ACC112 (cell line): ENCODE measurements around the gene IGFBP2.
"Not testable (repeated sequence)": the region's sequence is repeated elsewhere in the genome, so short reads cannot be mapped to it uniquely, and the experiment has no call there.

Experiments used
- H2AFZ ChIP-seq: fragments of 200-600 bp; sonication (generic); one replicate; pipeline ENCODE4 v1.6.0; 2017; ENCODE audit warnings: antibody characterized with exemption, low read length; ENCODE audit not compliant: unreplicated experiment
- H3K27ac ChIP-seq: fragments of 200-600 bp; sonication (generic); 2 replicates; pipeline ENCODE4 v1.5.1; 2014; ENCODE audit warnings: low read depth, mild to moderate bottlenecking, antibody characterized with exemption, low read length, moderate library complexity
- H3K27me3 ChIP-seq: fragments of 200-600 bp; sonication (generic); 2 replicates; pipeline ENCODE4 v1.6.1; 2014; ENCODE audit warnings: mild to moderate bottlenecking, antibody characterized with exemption, low read length, moderate library complexity, mixed read lengths; ENCODE audit not compliant: insufficient read depth
- H3K36me3 ChIP-seq: fragments of 200-600 bp; sonication (generic); 2 replicates; pipeline ENCODE4 v1.6.1; 2016; ENCODE audit warnings: mild to moderate bottlenecking, antibody characterized with exemption, low read length, moderate library complexity, mixed read lengths; ENCODE audit not compliant: insufficient read depth
- H3K4me1 ChIP-seq: fragments of 200-600 bp; sonication (generic); one replicate; pipeline ENCODE4 v1.6.1; 2016; ENCODE audit warnings: low read length, mixed read lengths; ENCODE audit not compliant: insufficient read depth, unreplicated experiment, control insufficient read depth
- H3K4me3 ChIP-seq: fragments of 200-600 bp; sonication (generic); 2 replicates; pipeline ENCODE4 v1.5.1; 2014; ENCODE audit warnings: mild to moderate bottlenecking, low read depth, low read length
- H3K79me2 ChIP-seq: fragments of 200-600 bp; sonication (generic); one replicate; pipeline ENCODE4 v1.6.0; 2016; ENCODE audit warnings: low read length; ENCODE audit not compliant: control insufficient read depth, unreplicated experiment, insufficient read depth

The IGFBP2 gene

DNA sequence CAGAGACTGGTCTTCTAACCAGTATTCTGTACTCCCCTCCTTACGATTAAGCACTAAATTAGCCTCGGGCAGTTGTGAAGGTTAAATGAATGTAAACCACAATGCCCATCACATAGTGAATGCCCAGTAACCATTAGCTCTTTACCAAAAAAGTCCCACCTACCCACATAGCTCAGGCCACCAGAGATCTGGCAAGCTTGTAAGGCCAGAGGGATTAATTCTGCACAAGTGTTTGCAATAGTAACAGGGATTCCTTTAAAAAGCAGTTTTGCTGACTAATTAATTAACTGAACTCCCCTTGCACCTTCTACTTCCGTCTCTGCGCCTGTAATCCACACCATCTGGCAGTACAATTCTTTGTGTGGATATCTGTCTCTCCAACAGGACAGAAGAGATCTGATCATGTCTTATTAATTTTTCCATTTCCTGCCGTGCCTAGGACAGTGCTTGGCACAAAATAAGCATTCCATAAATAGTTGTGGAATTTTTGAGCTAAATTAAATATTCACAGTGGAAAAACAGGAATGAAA lies 36.2 kb upstream of the IGFBP2 start:
- Histone ChIP-seq H3K79me2 (no peaks in the 10 kb centered on the region), H3K4me1 (peaks cover 20% of the 10 kb centered on the region), H3K36me3 (no peaks in the 10 kb centered on the region), H3K27me3 (no peaks in the 10 kb centered on the region), H3K4me3 (peak overlapping the region; percentile 63; the same call in 1 of the 2 replicates), H2AFZ (peak overlapping the region; percentile 96), H3K27ac (no peak overlapping the region; the same call in 1 of the 2 replicates)

DNA sequence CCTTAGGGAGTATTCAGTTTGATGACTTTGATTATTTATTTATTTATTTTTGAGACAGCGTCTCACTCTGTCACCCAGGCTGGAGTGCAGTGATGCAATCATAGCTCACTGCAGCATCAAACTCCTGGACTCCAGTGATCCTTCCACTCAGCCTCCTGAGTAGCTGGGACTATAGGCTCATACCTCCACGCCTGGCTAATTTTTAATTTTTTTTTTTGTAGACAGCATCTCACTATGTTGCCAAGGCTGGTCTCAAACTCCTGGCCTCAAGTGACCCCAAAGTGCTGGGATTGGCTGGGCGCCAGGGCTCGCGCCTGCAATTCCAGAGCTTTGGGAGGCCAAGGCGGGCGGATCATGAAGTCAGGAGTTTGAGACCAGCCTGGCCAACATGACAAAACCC lies 35.4 kb upstream of the IGFBP2 start:
- H3K27ac ChIP-seq, H3K27me3 ChIP-seq, H3K4me3 ChIP-seq, H3K36me3 ChIP-seq, H2AFZ ChIP-seq, H3K79me2 ChIP-seq: not testable (repeated sequence)
- peaks cover 20% of the 10 kb centered on the region for H3K4me1 ChIP-seq

DNA sequence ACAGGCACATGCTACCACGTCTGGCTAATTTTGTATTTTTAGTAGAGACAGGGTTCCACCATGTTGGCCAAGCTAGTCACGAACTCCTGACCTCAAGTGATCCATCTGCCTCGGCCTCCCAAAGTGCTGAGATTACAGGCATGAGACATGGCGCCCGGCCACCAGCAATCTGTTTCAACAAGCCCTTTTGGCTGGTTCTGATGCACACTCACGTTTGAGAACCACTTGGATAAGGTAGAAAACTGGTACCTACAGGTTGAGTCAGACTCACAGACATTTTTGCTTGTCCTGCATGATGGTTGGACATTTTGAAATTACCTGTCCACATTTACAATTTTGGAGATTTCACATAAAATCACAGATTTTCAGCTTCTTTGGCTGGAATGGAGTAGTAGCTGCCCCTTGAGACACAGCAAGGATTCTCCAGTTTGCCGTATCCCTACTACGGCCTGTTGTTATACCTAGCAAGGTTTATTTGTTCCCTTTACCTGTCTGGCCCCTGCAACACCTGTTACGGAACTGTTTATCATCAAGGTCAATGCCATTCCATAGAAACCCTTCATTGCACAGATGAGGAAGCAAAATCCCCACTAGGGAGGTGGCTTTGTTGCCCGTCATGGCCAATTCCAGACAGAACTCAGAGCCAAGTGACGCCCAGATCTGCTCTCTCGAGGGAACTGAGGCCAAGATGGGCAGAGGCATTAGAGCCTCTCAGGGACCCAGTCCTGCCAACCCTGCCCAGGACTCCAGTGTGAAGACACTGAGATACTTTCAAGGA lies 31.4 kb upstream of the IGFBP2 start:
- no peak overlapping the region for H3K4me3 ChIP-seq
- H3K36me3 ChIP-seq: no peaks in the 10 kb centered on the region
- no peak overlapping the region for H2AFZ ChIP-seq
- H3K27me3 ChIP-seq: peaks cover 16% of the 10 kb centered on the region
- no peak overlapping the region for H3K27ac ChIP-seq
- H3K4me1 ChIP-seq: peaks cover 8% of the 10 kb centered on the region
- no peaks in the 10 kb centered on the region for H3K79me2 ChIP-seq

DNA sequence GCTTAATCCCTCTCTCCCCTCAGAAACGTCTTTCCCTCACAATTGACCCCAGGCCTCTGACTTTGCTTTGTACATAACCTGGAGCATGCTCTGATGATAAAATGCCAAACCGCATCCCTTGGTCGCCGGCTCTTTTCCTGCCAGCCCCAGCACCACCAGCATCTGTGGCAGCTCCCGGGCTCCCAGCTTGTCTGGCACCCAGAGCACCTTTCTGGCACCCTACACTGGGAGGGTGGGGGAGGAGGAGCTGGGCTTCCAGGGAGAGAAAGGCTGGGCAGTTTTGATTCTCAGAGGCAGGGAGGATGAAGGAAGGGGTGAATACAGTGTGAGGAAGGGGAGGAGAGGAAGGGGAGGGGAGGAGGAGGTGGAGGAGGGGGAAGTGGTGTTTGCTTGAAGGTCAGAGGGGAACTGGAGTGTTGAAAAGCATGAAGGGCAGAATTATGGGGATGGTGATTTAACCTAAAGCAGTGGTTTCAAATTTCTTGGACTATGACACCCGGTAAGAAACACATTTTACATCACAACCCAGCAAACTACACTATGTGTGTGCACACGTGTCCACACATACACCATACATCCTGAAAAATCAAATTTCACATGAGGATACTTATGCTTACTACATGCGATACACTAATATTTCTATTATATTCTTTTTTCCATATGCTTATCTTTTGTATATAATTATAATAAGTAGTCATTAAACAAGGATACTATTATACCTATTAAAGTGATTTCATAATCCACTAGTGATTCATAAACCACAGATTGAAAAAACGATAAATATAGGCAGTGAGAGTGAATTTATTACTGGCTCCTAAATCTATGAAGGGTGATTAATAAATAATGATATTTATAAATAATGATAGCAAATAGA lies 30.0 kb upstream of the IGFBP2 start:
- no peaks in the 10 kb centered on the region for H3K4me1 ChIP-seq
- H3K36me3 ChIP-seq: no peaks in the 10 kb centered on the region
- H3K4me3 ChIP-seq: no peak overlapping the region
- H3K27me3 ChIP-seq: peaks cover 27% of the 10 kb centered on the region
- H2AFZ ChIP-seq: no peak overlapping the region
- no peak overlapping the region for H3K27ac ChIP-seq
- H3K79me2 ChIP-seq: no peaks in the 10 kb centered on the region

DNA sequence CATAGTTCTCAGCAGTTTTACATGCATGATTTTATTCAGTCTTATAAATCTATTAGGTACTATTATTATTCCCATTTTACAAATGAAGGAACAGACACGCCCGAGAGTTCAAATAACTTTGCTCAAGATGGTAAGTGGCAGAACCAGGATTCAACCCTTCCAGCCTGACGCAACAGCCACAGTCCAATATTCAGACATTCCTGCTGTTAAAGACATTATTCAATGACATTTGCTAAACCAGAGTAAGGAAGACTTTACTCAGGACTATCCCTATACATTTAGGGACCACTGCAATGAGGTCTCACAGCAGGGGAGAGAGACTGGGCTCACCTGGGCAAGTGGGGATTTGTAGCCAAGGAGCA lies 29.4 kb upstream of the IGFBP2 start:
- Histone ChIP-seq H3K4me3 (no peak overlapping the region), H3K27me3 (peaks cover 27% of the 10 kb centered on the region), H3K36me3 (no peaks in the 10 kb centered on the region), H3K4me1 (no peaks in the 10 kb centered on the region), H3K27ac (no peak overlapping the region), H2AFZ (no peak overlapping the region), H3K79me2 (no peaks in the 10 kb centered on the region)

DNA sequence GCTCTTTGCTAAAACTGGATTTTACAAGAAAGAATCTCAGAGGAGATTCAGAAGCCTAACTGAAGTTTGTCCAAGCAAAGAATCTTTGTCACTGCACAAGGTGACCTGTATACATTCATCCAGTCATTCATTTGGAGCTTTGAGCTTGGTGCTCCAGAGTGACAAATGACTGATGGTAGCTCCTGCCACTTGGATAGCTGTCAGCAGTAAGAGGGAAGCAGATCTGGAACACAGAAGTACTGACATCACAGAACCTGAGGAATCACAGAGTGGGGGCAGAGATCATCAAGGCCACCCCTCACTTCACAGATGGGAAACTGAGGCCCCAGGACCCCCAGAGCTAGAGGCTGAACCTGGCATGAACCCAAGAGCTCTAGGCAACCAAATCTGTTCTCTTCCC lies 28.8 kb upstream of the IGFBP2 start:
- no peaks in the 10 kb centered on the region for H3K4me1 ChIP-seq
- H3K79me2 ChIP-seq: no peaks in the 10 kb centered on the region
- no peaks in the 10 kb centered on the region for H3K36me3 ChIP-seq
- no peak overlapping the region for H2AFZ ChIP-seq
- no peak overlapping the region for H3K4me3 ChIP-seq
- no peak overlapping the region for H3K27ac ChIP-seq
- peaks cover 27% of the 10 kb centered on the region for H3K27me3 ChIP-seq

DNA sequence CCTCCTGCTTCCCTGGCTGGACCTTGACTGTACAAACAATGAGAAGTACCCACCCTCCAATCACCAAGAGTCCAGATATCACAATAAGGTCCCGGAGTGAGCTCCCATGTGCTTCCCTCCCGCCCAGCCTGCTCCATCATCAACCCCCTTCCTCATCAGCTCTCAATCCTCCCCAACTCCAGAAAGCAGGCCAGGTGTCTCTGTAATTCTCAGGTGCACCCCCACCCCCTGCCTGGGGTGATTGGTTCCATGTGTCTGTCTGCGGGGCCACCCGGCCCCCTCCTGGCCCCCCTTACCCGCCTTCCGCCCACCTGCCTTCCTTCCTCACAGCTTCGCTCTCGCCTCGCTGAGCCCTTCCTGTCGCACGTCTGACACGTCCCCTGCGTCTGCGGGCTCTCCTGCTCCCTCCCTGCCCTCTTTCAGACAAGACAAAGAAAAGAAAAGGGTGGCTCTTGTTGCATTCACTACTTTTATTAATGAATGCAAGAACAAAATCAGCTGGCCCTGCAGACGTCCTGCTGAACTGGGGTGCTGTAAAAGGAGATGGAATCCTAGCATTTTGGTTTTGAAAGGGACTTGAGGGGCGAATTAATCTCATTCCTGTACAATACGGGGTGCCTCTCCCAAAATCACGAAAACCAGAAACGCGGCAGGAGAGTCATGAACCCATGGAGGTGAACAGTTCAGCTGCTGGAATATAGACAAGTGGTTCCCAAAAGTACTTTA lies 26.5 kb upstream of the IGFBP2 start:
- Histone ChIP-seq H3K4me1 (no peaks in the 10 kb centered on the region), H3K79me2 (no peaks in the 10 kb centered on the region), H3K4me3 (no peak overlapping the region), H2AFZ (no peak overlapping the region), H3K27me3 (peaks cover 27% of the 10 kb centered on the region), H3K36me3 (no peaks in the 10 kb centered on the region), H3K27ac (no peak overlapping the region)

DNA sequence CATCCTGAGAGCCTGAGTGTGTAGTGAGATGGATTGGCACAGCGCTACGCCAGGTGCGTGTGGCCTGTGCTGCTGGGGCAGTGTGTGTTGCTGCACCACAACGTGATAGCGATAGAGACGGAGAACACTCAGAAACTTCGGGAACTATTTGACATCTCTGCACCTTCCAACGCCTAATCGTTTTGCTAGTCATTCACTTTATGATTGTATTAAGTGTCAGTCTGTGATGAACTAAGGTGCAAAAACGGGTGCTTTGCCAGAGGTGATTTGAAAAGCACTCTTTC lies 26.0 kb upstream of the IGFBP2 start:
- Histone ChIP-seq H3K27me3 (peaks cover 27% of the 10 kb centered on the region), H3K4me3 (no peak overlapping the region), H3K79me2 (no peaks in the 10 kb centered on the region), H3K4me1 (no peaks in the 10 kb centered on the region), H3K36me3 (no peaks in the 10 kb centered on the region), H2AFZ (no peak overlapping the region), H3K27ac (no peak overlapping the region)

DNA sequence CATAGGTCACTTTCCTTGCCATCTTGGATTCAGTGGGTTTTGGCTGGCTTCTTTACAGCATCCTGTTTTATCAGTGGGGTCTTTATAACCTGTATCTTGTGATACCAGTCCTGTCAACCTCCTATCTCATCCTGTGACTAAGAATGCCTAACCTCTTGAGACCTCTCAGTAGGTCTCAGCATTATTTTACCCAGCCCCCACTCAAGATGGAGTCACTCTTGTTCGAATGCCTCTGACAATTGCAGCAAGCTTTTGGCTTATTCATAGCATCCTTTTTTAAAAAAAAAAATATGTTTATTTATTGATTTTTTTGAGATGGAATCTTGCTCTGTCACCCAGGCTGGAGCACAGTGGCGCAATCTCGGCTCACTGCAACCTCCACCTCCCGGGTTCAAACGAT lies 24.7 kb upstream of the IGFBP2 start:
- H3K4me1 ChIP-seq: no peaks in the 10 kb centered on the region
- H3K79me2 ChIP-seq: no peaks in the 10 kb centered on the region
- peaks cover 27% of the 10 kb centered on the region for H3K27me3 ChIP-seq
- H3K27ac ChIP-seq: no peak overlapping the region
- no peak overlapping the region for H3K4me3 ChIP-seq
- H2AFZ ChIP-seq: no peak overlapping the region
- no peaks in the 10 kb centered on the region for H3K36me3 ChIP-seq

DNA sequence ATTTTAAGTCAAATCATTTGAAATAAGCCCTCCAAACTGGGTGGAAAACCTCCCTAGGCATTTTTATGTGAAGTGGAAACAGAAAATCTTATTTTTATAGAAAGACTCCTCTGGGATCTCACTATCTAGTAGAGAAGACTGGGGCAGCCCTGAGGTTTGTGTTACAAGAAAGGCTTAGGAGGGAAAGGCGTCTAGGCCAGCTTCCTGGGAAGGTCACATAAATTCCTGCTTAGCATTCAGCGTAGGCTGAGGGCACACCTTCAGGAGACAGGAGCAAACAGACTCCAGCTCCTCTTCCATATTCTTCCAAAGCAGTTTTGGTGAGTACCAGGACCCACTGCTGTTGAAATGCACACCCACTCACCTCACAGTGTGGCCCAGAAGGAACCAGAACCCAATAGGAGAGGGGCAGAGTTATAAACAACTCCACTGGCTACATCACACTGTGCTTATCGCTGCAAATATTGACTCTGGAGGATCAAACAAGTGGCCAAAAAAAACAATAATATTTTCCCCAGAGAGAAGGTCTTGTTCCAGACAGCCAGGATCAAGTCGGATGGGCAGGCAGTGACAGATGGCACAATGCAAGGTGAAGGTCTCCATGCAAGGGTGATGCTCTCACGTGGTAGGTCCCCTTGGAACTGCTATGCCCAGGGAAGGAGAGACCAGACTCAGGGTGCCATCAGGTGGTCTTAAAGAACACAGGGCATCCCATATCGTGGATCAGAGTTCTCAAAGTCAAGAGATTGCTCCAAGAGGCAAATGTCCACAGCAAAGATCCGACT lies 17.7 kb upstream of the IGFBP2 start:
- Histone ChIP-seq H3K4me3 (no peak overlapping the region), H2AFZ (no peak overlapping the region), H3K27ac (no peak overlapping the region), H3K79me2 (no peaks in the 10 kb centered on the region), H3K27me3 (no peaks in the 10 kb centered on the region), H3K4me1 (peaks cover 5% of the 10 kb centered on the region), H3K36me3 (no peaks in the 10 kb centered on the region)
